Activated T-helper 1 cell treated with anti-CD3 and anti-CD28 coated beads, Interleukin-2, amount 50 U/mL, for 16 hours (primary cell): ENCODE data around the gene REEP1.

ENCODE experiments used
- DNase-seq, 2 donors: peaks; one replicate each; pipeline ENCODE4 v3.0.0-alpha.2; 2020; ENCODE audit warnings: low read depth in 1 of 2, low spot score in 1 of 2

Gene REEP1

DNA sequence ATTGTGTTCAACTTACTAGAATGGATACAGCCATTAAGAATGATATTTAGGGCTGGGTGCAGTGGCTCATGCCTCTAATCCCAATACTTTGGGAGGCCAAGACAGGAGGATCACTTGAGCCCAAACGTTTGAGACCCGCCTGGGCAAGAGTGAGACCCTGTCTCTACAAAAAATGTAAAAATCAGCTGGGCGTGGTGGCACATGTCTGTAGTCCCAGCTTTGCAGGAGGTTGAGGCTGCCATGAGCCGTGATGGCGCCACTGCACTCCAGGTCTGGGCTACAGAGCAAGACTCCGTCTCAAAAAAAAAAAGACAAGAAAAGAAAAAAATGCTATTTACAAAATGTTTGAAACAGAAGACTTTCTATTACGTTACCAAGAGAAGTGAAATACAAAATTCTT is 30.0 kb downstream of the REEP1 start:
- DNase-seq: no peak

DNA sequence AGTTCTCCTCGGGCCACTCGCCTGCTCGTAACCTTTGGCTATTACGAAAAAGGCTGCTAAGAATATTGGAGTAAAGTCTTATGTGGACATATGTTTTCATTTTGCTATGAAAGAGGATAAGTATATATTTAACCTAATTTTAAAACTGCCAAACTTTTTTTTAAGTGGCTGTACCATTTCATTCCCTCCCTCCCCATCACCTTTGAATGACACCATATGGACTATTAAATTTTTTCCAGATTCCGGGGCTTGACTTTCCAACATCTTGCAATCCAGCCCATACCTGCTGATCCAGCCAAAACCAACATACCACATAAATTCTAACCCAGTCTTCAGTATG is 31.5 kb downstream of the REEP1 start:
- no peak for DNase-seq

GRCh38 chr2:86305195-86305914 is 32.1 kb downstream of the REEP1 start:
- DNase-seq: no peak

- DNase-seq: no peak
Observed at GRCh38 chr2:86304416-86304815, 33.0 kb downstream of the REEP1 start.

DNA sequence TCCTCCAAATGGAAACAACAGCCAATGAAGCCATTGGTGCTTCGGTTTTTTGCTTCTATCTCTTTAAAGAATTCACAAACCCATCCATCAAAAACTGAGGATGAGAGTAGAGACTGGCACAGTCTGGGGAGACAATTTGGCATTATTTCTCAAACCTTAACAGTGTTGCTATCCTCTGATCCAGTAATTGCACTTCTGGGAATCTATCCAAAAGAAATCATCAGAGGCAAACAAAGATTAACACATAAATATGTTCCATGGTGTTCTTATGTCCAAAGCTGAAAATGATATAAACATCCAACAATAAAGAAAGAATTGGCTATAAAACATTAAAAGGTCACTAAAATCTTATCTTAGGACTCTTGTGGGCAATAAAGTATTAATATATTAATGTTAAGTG is 35.1 kb downstream of the REEP1 start:
- DNase-seq: no peak

DNA sequence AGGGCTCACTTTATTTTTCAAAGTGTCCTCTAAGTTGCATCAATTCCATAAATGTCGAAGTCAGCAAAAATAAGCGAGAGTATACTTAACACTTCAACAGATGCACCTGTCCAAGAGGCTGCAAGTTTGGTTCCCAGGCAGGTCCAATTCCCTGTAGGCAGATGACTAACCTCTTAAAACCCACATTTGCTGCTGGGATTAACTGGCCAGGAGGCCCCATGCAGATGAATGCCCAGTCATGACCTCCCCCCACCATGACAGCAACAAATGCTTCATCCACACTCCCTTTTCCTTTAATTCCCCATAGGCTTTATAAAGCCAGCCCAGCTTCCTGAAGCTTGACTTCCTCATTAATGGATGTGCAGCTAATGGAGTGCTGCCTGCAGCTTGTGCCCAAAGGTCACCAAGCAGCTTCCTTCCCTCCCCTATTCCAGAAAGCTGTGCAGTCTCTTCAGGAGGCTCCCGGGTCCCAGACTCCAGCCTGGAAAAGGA is 35.7 kb downstream of the REEP1 start:
- DNase-seq: no peak

- DNase-seq: no peak
Observed at GRCh38 chr2:86301009-86301408, 36.4 kb downstream of the REEP1 start.

DNA sequence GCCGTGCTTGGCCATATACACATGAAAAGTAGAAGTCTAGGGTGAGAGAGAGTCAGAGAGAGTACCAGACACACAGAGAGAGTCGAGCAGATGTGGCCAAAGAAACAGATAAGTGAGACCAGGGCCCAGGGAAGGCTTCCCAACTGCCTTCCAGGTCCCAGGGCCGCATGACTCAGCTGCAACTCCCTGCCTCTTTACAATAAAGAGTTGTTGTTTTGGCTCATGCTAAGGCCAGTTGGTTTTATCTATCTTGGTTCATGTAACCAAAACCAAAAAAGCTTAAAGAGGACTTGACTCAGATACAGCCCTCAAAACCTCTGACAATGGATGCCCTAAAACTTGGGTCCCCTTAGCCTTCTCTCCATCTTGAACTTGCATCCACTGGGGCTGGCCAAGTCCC is 36.9 kb downstream of the REEP1 start:
- DNase-seq: no peak

DNA sequence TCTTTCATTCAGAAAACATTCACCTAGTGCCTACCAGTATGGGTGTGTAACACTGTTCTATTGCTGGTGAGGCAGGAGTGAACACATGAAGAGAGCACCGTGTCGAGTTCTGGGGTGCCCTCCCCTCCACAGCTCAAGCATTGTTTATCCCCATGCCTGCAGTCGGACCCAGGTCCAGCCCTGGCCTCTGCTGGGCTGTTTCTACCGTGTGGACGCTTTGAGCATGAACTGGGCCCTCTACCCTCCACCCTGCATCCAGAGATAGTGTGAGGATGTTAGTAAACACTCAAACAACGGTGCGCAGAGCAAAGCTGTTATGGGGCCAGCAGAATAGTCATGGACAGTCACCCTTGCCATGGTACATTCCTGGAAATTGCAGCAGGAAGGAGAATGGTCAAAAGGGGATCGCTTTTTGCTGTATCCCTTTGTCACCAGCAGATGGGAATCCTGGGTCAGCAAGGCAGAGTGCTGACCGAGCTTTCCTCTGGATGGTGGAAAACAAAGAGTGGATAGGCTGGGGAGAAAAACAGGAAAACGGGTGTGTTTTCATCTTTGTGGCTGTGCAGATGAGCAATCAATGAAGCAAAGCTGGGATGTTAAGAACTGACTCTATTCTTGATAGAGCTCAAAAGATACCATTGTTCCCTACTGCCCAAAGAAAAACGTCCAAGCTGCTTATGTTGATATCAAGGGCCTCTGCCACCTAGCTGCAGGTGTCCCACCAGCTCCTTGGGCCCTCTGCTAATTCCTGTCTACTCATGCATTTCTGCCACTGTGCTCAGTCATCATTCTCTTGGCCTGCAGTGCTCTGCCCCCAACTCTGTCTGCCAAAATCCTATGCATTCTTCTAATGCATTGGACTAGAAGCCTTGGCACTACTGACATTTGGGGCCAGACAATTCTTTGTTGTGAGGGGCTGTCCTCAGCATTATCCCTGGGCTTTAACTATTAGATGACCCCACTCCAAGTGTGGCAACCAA is 38.7 kb downstream of the REEP1 start:
- DNase-seq: no peak

GRCh38 chr2:86297382-86298147 is 39.9 kb downstream of the REEP1 start:
- DNase-seq: no peak

- DNase-seq: no peak
Observed at GRCh38 chr2:86296947-86297346, 40.5 kb downstream of the REEP1 start.

- DNase-seq: no peak
Observed at GRCh38 chr2:86295066-86295465, 42.4 kb downstream of the REEP1 start.

DNA sequence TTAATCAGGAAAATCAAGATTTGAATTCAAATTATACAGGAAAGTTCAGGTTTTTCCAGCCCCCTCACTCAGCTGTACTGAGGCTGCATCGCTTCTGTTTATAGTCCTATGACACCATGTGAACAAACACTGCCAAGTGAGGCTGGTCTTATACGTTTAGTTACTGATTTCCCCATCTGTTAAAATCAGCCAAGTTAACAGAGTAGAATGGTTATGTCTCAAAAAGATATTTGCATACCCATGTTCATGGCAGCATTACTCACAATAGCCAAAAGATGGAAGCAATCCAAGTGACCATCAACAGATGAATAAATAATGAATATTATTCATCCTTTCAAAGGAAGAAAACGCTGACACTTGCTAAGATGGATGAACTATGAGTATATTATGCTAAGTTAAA is 43.8 kb downstream of the REEP1 start:
- DNase-seq: no peak

- DNase-seq: no peak
Observed at GRCh38 chr2:86292571-86293515, 44.6 kb downstream of the REEP1 start.

GRCh38 chr2:86291328-86291662 is 46.1 kb downstream of the REEP1 start:
- no peak for DNase-seq

GRCh38 chr2:86290596-86291327 is 46.7 kb downstream of the REEP1 start:
- no peak for DNase-seq

- DNase-seq: no peak
Observed at GRCh38 chr2:86286516-86286915, 50.9 kb downstream of the REEP1 start.

- no peak for DNase-seq
Observed at GRCh38 chr2:86285981-86286380, 51.4 kb downstream of the REEP1 start.

- no peak for DNase-seq
Observed at GRCh38 chr2:86285571-86285970, 51.9 kb downstream of the REEP1 start.

GRCh38 chr2:86284987-86285386 is 52.4 kb downstream of the REEP1 start:
- DNase-seq: no peak
